Small intestine (tissue), 7 donors: ENCODE results near the gene NDUFV3. TPM values are rescaled to one million over a fixed set of nuclear protein-coding genes. Genes with fewer than 3 reads are reported as not detected.

Experiments
- DNase-seq, 2 donors: peaks; one replicate each; pipeline versions ENCODE4 v3.0.0 to v3.0.0-alpha.2; 2013
- FAIRE-seq: peaks from 2 replicates; lab custom pipeline; 2012; peaks lifted over from hg19 to GRCh38; lab: Jason Lieb, UNC
- H3K27ac ChIP-seq, 3 donors: one replicate each; pipeline ENCODE4 v1.5.1; 2013; ENCODE audit warnings: low read length in 2 of 3, mild to moderate bottlenecking in 2 of 3, control low read depth in 1 of 3, inconsistent platforms in 1 of 3, low read depth in 1 of 3, moderate library complexity in 1 of 3
- H3K27me3 ChIP-seq, 3 donors: one replicate each; pipeline ENCODE4 v1.6.1; 2013; ENCODE audit warnings: low read length in 3 of 3, inconsistent platforms in 1 of 3; ENCODE audit not compliant: control insufficient read depth in 3 of 3, insufficient read depth in 3 of 3
- H3K36me3 ChIP-seq, 3 donors: one replicate each; pipeline ENCODE4 v1.6.1; 2013; ENCODE audit warnings: low read length in 3 of 3, inconsistent platforms in 1 of 3, low read depth in 1 of 3, mild to moderate bottlenecking in 1 of 3, moderate library complexity in 1 of 3; ENCODE audit not compliant: control insufficient read depth in 3 of 3, insufficient read depth in 2 of 3
- H3K4me1 ChIP-seq, 3 donors: one replicate each; pipeline ENCODE4 v1.6.1; 2013; ENCODE audit warnings: low read length in 2 of 3, inconsistent platforms in 1 of 3, low read depth in 1 of 3, mild to moderate bottlenecking in 1 of 3, moderate library complexity in 1 of 3; ENCODE audit not compliant: control insufficient read depth in 3 of 3, insufficient read depth in 2 of 3
- H3K4me3 ChIP-seq, 3 donors: one replicate each; pipeline ENCODE4 v1.5.1; 2013; ENCODE audit warnings: low read length in 3 of 3, control low read depth in 1 of 3, inconsistent platforms in 1 of 3, low read depth in 1 of 3, mild to moderate bottlenecking in 1 of 3, moderate library complexity in 1 of 3
- H3K9me3 ChIP-seq, 2 donors: one replicate each; pipeline ENCODE4 v1.6.1; 2013; ENCODE audit warnings: low read depth in 1 of 2, low read length in 1 of 2; ENCODE audit not compliant: control insufficient read depth in 2 of 2, insufficient read depth in 1 of 2
- WGBS, 3 donors: extraction: QIAGEN DNeasy Blood & Tissue Kit; methylation state at CpG; one replicate each; pipeline ENCODE4 v1.1.7; 2013; 5-methylcytosine and 5-hydroxymethylcytosine counted together
- polyA plus RNA-seq, 4 donors: library from polyadenylated mRNA; stranded (reverse) in 3 of 4; unstranded in 1 of 4; fragments of 200-250 nt in 3 of 4; fragments of 120-200 nt in 1 of 4; gene quantifications; one replicate each; pipeline versions ENCODE4 v1.2.1 to v1.2.3, GENCODE V29; 2013
- donor health status: healthy with polysubstance abuse.
- donor health status: control.
- donor health status: control.
- donor health status: Bipolar disorder and iron deficiency.
- donor health status: healthy.

NDUFV3 gene
- polyA plus RNA-seq, 4 donors = 15.9 to 29.2 (median 19.4) TPM

- H3K4me1 ChIP-seq = no peaks in the 10 kb centered on the region
- DNase-seq (no peak), FAIRE-seq (no peak)
- 88 to 99% (median 97%) methylated on average over 6 of the region's 6 CpGs for WGBS, 3 donors
- H3K27me3 ChIP-seq = no peaks in the 10 kb centered on the region
- H3K27ac ChIP-seq = no peak overlapping the region
- H3K36me3 ChIP-seq = peaks cover 15 to 90% (median 18%) of the 10 kb centered on the region in 3 donors
- no peaks in the 10 kb centered on the region for H3K9me3 ChIP-seq
- H3K4me3 ChIP-seq = no peak overlapping the region
Observed at GRCh38 chr21:42859891-42860230, 33.2 kb upstream of the NDUFV3 start.

GRCh38 chr21:42860345-42860744, 32.8 kb upstream of the NDUFV3 start:
- no peak overlapping the region for H3K27ac ChIP-seq
- H3K36me3 ChIP-seq = peaks cover 13 to 90% (median 16%) of the 10 kb centered on the region in 3 donors
- no peak for FAIRE-seq
- no peak overlapping the region for H3K4me3 ChIP-seq
- DNase-seq = no peak
- H3K9me3 ChIP-seq = no peaks in the 10 kb centered on the region
- H3K4me1 ChIP-seq = no peaks in the 10 kb centered on the region
- WGBS, 3 donors = 93 to 95% (median 95%) methylated on average over 17 of the region's 17 CpGs
- H3K27me3 ChIP-seq = no peaks in the 10 kb centered on the region

- Histone ChIP-seq H3K4me3 (no peak overlapping the region), H3K9me3 (no peaks in the 10 kb centered on the region), H3K36me3 (peaks cover 8 to 90% (median 8%) of the 10 kb centered on the region in 3 donors), H3K27ac (no peak overlapping the region), H3K4me1 (no peaks in the 10 kb centered on the region), H3K27me3 (no peaks in the 10 kb centered on the region)
- DNase-seq (no peak), FAIRE-seq (no peak)
- WGBS, 3 donors = 87 to 93% (median 91%) methylated on average over 10 of the region's 10 CpGs
Observed at GRCh38 chr21:42861311-42861847, 31.7 kb upstream of the NDUFV3 start.

DNA sequence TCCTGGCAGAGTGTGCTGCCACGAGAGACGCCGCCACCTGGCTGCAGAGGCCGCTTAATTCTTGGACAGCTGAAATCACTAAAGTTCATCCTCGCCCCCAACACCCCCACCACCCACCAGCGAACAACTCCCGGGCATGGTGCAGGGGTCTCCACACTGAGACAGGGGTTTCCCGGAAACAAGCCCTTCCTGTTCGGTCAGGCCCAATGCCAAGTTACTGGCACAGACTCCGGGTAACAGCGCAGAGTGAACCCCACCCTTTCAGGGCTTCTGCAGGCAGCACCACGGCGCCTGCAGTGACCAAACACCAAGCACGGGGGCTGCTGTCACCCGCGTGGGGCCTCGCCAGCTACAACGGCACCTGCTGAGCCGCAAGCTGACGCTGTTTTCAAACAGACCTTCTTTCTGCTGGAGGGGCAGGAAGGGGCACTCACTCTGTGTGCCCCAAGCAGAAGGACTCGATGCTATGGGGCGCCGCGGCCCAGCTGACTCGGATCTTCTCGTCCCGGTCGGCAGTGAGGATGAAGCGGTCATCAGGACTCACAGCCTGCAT, 31.2 kb upstream of the NDUFV3 start:
- 84 to 92% (median 91%) methylated on average over 28 to 29 of the region's 29 CpGs for WGBS, 3 donors
- DNase-seq = no peak

DNA sequence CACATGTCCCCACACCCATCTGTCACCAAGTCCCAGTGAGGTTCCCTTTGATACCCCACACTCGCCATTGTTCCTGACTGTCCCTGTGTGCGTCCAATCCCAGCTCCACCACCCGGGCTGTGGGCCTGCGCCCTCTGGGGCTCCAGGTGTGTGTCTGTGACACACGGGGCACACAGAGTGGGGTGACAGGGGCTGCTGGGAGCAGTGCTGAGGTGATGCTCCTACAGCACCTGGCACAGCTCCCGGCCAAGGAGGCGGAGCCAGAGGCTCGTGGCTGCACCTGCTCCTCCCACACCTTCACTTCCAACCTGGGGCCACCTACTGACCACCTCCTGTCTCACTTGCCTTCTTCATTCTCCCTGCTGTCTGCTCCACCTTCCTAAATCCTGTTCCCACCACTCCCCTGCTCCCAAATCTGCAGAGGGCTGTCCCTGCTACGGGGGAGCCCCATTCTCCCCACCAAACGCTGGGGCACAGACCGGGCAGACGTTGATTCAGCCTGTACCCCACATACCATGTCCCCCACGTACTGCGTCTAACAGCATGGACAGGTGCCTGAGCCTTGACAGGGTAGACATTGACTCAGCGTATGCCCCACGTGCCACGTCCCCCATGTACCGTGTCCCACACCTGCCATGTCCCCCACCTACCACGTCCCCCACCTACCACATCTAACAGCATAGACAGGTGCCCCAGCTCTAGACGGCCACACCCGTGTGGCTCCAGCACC, 30.2 kb upstream of the NDUFV3 start:
- WGBS, 3 donors = 83 to 87% (median 86%) methylated on average over 21 of the region's 21 CpGs
- no peaks in the 10 kb centered on the region for H3K27me3 ChIP-seq
- H3K27ac ChIP-seq = no peak overlapping the region
- H3K4me3 ChIP-seq = no peak overlapping the region
- no peaks in the 10 kb centered on the region for H3K9me3 ChIP-seq
- DNase-seq = no peak
- no peak for FAIRE-seq
- peaks cover 5 to 90% (median 8%) of the 10 kb centered on the region in 3 donors for H3K36me3 ChIP-seq
- H3K4me1 ChIP-seq = no peaks in the 10 kb centered on the region

More for the DNA sequence above, 31.2 kb upstream of the NDUFV3 start:
- Histone ChIP-seq H3K27me3 (no peaks in the 10 kb centered on the region), H3K27ac (no peak overlapping the region), H3K9me3 (no peaks in the 10 kb centered on the region), H3K36me3 (peaks cover 6 to 92% (median 8%) of the 10 kb centered on the region in 3 donors), H3K4me3 (no peak overlapping the region), H3K4me1 (no peaks in the 10 kb centered on the region)
- no peak for FAIRE-seq

DNA sequence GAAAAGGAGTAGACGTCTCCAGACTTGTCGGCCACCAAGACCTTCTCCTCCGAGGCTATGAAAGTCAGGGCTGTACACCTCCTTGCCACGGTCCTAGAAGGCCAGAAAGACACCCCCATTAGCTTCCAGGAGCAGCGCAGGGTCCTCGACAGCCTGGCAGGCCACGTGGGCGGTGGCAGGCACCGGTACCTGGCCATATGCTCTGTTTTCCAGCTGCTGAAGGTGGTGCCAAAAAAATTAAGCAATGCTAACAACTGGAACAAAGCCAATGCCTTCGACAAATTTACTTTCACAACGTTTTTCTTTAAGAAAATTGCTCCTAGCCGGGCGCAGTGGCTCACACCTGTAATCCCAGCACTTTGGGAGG, 29.6 kb upstream of the NDUFV3 start:
- peaks cover 4 to 90% (median 6%) of the 10 kb centered on the region in 3 donors for H3K36me3 ChIP-seq
- H3K4me1 ChIP-seq = no peaks in the 10 kb centered on the region
- H3K27me3 ChIP-seq = no peaks in the 10 kb centered on the region
- WGBS, 3 donors = 75 to 84% (median 80%) methylated on average over 13 of the region's 13 CpGs
- DNase-seq (no peak), FAIRE-seq (no peak)
- no peak overlapping the region for H3K4me3 ChIP-seq
- no peak overlapping the region for H3K27ac ChIP-seq
- H3K9me3 ChIP-seq = no peaks in the 10 kb centered on the region

DNA sequence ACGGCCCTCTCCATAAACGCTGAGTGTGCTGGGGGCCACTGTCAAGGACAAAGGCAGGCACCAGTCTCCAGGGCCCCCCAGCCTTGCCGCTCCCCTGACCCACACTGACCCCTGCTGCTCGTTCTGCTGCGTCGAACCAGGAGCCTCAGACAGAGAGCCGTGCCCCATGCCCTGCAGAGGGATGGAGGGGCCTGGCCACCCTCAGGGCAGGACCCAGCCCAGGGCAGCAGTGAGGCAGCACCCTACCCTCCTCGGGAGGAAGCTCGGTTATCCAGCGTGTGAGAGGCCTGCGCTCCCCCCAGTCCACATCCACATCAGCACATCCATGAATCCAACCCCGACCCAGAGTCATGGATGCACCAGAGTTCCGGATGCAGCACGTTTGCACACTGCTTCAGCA, 28.8 kb upstream of the NDUFV3 start:
- WGBS, 3 donors = 89 to 94% (median 90%) methylated on average over 13 to 14 of the region's 14 CpGs
- no peak overlapping the region for H3K27ac ChIP-seq
- no peaks in the 10 kb centered on the region for H3K9me3 ChIP-seq
- no peak overlapping the region for H3K4me3 ChIP-seq
- H3K4me1 ChIP-seq = no peaks in the 10 kb centered on the region
- FAIRE-seq = no peak
- H3K27me3 ChIP-seq = no peaks in the 10 kb centered on the region
- H3K36me3 ChIP-seq = peaks cover 2 to 90% (median 10%) of the 10 kb centered on the region in 3 donors
- no peak for DNase-seq

DNA sequence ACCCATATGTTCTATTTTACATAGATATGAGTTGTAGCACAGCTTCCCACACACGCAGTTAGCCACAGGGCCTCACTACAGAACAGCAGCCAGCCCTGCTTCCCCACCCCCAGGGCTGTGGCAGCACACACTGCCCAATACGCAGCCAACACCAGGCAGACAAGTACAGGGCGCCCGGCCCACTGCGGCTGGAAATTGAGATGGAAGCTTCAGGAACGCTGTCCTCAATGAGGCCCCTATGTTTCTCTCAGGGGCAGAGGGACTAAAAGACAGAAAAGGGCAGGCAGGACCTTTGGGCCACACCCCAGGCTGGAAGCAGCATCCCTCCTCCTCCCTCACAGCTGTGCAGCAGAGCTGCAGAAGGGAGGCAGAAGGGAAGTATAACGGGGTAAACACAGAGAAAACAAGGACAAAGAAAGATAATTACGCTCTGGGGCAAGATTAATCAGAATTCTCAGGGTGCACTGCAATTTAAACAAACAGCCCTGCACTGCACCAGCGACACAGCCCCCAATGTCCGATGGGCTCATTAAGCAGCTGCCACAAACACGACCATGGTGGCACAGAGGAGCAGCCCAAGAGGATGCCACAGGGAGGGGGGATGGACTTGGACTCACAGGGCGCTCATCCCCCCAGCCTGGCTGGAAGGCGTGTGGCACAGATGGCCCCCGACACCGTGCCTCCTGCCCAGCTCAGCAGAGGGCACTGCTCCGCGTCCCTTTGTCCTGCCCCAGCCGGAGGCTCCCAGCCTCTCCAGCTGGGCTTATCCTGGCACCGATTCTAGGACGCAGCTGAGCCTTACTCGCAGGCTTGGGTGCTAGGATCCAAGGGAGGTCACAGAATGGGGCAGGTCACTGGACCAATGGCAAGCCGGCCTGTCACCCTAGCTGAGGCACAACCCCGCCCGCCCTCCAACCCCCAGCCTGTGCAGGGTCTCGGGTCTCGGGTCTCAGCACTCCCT, 28.0 kb upstream of the NDUFV3 start:
- peaks cover 2 to 89% (median 10%) of the 10 kb centered on the region in 3 donors for H3K36me3 ChIP-seq
- WGBS, 3 donors = 87 to 91% (median 88%) methylated on average over 24 to 26 of the region's 26 CpGs
- H3K27me3 ChIP-seq = no peaks in the 10 kb centered on the region
- no peaks in the 10 kb centered on the region for H3K9me3 ChIP-seq
- DNase-seq (no peak), FAIRE-seq (no peak)
- no peaks in the 10 kb centered on the region for H3K4me1 ChIP-seq
- H3K4me3 ChIP-seq = no peak overlapping the region
- no peak overlapping the region for H3K27ac ChIP-seq
